GM12865 (cell line): ENCODE results near the gene UTP14A.
A peak's percentile ranks its signal among the peaks of the same experiment; 100 is the strongest.

Experiments used
- DNase-seq: peaks from one replicate; pipeline ENCODE4 v3.0.0; 2010; ENCODE audit warnings: low read depth
- H3K4me3 ChIP-seq: 2 replicates; pipeline ENCODE4 v1.5.1; 2011; ENCODE audit warnings: mild to moderate bottlenecking, low read depth, low read length, control low read depth
- CTCF ChIP-seq: IDR thresholded peaks from 2 replicates; pipeline ENCODE4 v1.5.1; 2011; ENCODE audit warnings: low read length, control low read depth, low read depth, inconsistent platforms; ENCODE audit not compliant: insufficient read depth; ENCODE audit errors: missing control alignments

Gene UTP14A

GRCh38 chrX:129958083-129958465, 52.1 kb downstream of the UTP14A start:
- peak overlapping the region; percentile 79 for H3K4me3 ChIP-seq
- TF ChIP-seq CTCF, result no peak
- DNase-seq, result no peak

- H3K4me3 ChIP-seq, result no peak overlapping the region
- no peak for DNase-seq
- TF ChIP-seq CTCF, result no peak
Observed at GRCh38 chrX:129958814-129959492, 53.0 kb downstream of the UTP14A start.

DNA sequence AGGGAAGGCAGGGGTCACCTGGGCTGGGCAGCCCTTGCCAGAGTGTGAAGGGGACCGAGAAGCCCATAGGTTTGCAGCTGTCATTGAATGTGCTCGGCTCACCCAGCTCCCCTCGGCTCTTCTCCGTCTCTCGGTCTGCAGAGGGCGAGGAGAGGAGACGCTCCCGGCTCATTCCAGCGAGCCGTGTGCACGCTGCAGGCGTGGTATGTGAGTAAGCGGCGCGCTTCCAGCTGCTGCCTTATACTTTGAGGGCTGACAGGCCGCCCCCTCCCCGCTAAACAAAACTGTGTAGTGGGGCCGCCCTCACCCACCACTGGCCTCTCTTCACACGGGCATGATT, 53.5 kb downstream of the UTP14A start:
- no peak for TF ChIP-seq CTCF

DNA sequence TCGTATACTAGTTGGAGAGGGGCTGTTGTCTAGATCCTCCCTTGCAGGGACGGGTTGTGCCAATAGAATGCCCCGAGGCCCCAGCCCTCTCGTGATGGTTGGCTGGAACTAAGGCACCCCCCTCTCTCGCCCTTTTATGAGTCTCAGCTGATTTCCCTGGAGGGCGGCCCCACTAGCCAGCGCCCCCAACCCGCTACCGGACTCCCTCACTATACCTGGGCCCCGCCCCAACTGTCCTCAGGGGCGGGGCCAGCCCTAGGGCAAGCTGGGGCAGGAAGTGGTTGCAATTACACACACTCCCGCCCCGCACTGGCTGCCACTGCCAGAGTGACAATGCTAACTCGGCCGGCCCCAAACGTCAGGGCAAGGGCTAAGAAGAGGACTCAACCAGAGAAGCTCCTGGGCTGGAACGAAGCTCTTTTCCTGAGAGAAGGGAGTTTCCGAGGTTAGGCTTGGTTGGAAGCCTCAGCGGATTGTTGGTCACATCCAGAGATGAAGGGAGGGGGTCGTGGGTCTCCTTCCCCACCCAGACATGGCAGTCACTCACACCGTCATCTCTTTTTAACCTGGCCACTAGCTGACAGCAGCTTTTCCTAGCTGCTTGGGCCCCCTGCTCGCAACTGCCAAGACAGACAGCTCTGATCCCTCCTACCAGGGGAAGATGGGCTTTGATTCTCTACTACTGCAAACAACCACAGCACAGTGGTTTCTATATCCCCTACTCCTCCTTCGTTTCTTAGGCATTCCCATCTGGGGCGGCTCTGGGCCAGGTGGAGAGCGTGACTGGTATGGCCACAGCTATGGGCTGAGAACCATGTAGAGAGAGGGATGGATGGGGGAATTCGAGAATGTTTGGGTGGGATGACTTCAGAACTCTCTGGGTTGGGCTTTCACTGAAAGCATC, 55.5 kb downstream of the UTP14A start:
- DNase-seq, result peak; percentile 83
- peak overlapping the region; percentile 60 for H3K4me3 ChIP-seq
- TF ChIP-seq CTCF, result no peak

More for the DNA sequence above, 53.5 kb downstream of the UTP14A start:
- H3K4me3 ChIP-seq, result no peak overlapping the region
- DNase-seq, result no peak

DNA sequence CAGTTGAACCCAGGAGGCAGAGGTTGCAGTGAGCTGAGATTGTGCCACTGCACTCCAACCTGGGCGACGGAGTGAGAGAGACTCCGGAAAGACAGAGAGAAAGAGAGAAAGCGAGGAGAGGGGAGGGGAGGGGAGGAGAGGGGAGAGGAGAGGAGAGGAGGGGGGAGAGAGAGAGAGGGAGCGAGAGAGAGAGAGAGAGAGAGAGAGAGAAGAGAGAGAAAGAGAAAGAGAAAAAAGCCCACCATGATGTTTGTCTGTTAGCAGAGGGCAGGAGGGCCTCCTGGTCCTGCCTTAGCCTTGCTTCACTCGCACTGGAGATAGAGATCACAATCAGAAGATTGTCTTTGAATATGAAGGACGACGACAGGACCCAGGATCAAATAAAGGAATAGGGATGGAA, 57.8 kb downstream of the UTP14A start:
- H3K4me3 ChIP-seq, result no peak overlapping the region
- no peak for DNase-seq
- no peak for TF ChIP-seq CTCF

DNA sequence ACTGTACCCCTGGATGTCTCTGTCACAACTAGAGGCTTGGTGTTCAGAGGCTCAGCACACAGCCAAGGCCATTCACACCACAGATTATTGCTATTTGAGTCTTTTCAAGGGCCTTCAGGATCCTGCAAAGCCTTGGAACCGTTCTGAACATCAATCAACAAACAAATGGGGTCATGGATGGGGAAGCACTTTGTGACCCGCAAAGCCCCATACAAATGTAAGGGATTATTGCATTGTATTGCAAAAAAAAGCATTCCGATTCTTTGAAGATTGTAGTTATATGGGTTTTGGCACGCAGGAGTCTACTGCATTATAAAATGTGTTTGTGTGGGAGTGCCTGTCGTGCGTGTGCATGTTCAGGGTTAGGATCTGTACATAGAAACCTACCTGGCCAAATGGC, 59.2 kb downstream of the UTP14A start:
- no peak for DNase-seq
- no peak for TF ChIP-seq CTCF
- no peak overlapping the region for H3K4me3 ChIP-seq
